Measurements from ENCODE around the gene TMPRSS13.

Gene TMPRSS13

DNA sequence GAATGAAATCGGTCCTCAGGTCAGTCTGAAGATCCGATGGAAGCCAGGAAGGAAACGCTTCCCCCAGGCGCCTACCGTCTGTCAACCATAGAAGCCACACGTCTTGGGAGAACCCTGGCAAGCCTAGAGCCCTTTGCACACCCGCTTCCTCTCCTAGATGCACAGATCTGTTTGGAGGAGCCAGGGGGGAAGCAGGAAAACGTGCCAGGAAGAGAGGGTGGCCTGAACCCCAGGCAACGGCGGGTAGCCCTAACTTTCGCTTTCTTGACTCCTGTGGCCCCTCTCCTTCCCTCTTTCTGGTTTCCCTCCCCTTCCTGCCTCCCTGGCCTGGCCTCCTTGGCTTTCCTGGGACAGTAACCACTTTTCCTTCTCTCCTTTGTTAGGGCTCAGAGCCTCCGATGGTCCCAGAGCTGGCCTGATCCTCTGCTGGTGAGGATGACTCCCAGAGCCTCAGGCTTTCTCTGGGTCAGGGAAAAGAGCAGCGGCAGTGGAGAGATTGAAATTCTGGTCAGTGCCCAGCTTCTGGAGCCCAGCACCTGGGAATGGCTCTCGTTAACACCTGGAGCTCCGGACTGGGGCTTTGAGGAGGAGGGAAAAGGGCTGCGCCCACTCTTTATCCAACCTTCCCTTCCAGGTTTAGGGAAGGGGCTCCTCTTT lies 54.8 kb downstream of the TMPRSS13 start:
- TF ChIP-seq, protein P1, sequence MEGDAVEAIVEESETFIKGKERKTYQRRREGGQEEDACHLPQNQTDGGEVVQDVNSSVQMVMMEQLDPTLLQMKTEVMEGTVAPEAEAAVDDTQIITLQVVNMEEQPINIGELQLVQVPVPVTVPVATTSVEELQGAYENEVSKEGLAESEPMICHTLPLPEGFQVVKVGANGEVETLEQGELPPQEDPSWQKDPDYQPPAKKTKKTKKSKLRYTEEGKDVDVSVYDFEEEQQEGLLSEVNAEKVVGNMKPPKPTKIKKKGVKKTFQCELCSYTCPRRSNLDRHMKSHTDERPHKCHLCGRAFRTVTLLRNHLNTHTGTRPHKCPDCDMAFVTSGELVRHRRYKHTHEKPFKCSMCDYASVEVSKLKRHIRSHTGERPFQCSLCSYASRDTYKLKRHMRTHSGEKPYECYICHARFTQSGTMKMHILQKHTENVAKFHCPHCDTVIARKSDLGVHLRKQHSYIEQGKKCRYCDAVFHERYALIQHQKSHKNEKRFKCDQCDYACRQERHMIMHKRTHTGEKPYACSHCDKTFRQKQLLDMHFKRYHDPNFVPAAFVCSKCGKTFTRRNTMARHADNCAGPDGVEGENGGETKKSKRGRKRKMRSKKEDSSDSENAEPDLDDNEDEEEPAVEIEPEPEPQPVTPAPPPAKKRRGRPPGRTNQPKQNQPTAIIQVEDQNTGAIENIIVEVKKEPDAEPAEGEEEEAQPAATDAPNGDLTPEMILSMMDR (IDR thresholded peaks at IDR 0.05; ENCODE audit: low read depth, low read length), result no peak
- no peak overlapping the region for H3K4me3 ChIP-seq (ENCODE audit: low read depth, low read length)

DNA sequence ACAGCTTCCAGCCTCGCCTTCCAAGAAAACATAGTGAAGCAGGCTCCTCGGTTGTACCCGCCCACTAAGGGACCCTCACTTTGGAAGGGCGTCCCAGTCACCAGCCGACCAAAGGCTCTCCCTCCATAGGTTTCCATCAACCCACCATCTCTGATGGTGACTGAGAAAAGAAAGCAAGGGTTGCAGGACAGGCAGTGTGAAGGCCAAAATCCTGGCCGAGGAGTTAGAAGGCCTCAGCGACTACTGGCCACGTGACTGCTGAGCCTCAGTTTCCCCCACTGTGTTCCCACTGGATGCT lies 55.4 kb downstream of the TMPRSS13 start:
- H3K4me3 ChIP-seq (ENCODE audit: low read depth, low read length), result no peak overlapping the region
- TF ChIP-seq, protein P1 (IDR thresholded peaks at IDR 0.05; ENCODE audit: low read depth, low read length), result no peak

DNA sequence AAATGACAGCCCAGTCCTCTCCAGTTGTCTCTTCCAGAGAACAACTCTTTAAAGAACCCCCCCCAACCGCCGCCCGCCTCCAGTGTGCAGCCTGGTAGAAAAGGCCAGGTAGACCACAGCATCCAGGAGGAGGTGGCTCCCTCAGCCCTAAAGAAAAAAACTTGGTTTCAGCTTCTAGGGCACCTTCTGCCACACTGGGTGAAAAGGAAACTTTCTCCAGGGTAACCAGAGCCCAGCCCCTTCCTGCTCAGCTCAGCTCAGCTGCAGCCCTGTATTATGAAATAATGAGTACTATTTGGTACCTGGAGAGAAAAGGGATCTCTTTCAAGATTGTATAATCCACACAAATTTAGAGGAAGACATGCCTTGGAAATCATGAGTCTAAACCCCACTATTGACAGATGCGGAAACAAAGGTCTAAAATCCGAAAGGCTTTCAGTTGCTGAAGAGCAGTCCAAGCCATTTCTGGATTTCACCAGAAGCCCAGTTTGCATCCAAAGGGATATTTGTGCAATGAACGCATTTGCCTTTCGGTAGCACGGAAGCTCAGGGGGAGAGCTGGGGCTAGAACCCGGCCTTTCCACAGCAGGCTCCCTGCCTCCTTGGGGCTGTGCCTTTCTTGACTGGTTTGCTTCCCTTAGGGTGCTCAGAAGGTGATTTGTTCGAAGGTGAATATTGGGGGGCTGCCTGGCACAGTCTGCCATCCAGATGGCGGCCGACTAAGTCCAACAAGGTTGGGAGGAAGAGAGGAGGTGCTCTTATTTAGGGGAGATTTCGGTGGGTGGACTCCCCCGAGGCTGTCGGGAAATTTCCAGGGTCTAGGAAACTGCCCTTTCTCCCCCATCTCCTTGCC lies 56.0 kb downstream of the TMPRSS13 start:
- no peak overlapping the region for H3K4me3 ChIP-seq (ENCODE audit: low read depth, low read length)
- TF ChIP-seq, protein P1 (IDR thresholded peaks at IDR 0.05; ENCODE audit: low read depth, low read length), result no peak

DNA sequence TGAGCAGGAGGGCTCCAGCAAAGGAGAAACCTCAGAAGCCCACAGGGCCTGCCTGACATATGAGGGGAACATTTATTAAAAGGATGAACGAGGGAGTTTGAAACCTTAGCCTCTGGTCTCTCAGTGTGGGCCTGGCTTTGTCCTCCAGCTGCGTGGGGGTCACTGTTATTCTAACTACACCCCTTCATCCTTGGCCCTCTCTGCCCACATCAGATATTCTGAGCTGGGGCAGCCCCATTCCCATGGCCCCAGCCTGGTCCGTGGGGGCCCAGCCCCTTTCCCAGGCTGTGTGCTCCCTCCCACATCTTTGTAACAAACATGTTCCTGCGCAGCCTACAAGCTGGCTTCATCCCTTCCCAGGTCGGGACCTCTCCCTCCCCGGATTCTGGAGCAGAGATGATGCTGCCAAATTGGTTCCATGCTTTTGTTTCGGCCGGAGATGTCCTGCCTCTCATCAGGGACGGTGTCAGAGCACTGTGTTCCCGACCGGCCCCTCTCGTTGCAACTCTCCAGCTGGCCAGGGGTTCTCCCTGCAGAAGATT lies 56.7 kb downstream of the TMPRSS13 start:
- H3K4me3 ChIP-seq (ENCODE audit: low read depth, low read length), result no peak overlapping the region
- TF ChIP-seq, protein P1 (IDR thresholded peaks at IDR 0.05; ENCODE audit: low read depth, low read length), result no peak

DNA sequence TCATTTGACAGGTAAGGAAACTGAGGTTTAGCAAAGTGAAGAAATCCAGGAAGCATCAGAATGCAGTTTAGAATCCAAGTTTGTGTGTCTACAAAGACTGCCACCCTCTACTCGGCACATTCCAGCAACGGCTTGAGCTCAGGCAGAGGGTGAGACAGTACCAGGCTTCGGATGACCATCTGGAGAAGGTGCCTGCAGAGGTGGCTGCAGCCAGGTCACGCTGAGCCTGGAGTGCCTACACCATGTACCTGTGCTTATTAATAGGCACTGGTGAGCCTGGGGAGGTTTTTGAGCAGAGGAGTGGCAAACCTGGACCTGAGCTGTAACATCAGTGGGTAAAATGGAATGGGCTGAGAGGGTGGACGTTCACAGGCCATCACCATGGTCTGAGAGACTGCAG lies 57.4 kb downstream of the TMPRSS13 start:
- TF ChIP-seq, protein P1 (IDR thresholded peaks at IDR 0.05; ENCODE audit: low read depth, low read length), result no peak
- no peak overlapping the region for H3K4me3 ChIP-seq (ENCODE audit: low read depth, low read length)

DNA sequence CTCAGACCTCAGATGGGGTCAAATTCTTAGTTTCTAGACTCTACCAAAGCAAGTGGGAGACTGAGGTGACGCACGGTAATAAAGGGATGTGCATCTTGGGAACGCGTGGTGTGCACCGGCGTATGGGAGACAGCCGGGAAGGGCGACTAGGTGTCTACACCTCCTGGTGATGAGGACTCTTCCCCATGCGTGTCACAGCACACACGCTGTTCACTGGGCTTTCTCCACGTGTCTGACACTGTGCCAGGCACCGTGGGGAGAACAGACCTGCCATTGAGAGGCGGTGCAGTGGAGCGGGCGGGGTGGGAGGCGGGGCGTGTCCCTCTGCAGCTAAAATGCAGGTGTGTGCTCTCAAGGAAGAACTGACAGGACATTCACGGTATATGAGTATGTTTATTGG lies 58.0 kb downstream of the TMPRSS13 start:
- TF ChIP-seq, protein P1 (IDR thresholded peaks at IDR 0.05; ENCODE audit: low read depth, low read length), result no peak
- no peak overlapping the region for H3K4me3 ChIP-seq (ENCODE audit: low read depth, low read length)
